ENCODE data around the gene HACE1. TPM values are rescaled to one million over a fixed set of nuclear protein-coding genes. Genes with fewer than 3 reads are reported as not detected.

HACE1 gene
- total and polyA plus RNA-seq, 7 donors: 3.0 to 28.1 (median 17.4) TPM

DNA sequence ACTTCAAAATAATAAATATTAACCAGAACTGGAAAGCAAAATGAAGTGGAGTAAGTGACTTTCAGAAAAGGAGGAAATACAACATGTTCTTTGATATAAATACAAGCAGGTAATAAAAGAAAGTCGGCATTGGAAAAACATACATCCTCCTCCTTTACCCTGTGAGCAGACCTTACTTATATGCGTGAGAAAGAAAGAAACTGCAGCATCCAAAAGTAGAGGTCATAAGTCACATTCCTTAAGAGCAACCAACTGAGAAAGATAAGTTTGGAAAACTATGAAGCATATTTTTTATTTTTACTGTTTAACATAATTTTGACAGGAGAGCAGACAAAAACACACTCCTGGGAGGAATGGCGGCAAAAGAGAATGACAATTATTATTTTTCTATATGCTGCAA, 155.5 kb downstream of the HACE1 start:
- no peaks in the 10 kb centered on the region for H3K36me3 ChIP-seq
- no peaks in the 10 kb centered on the region for H3K9me3 ChIP-seq
- H3K27ac ChIP-seq: no peak overlapping the region
- H3K4me3 ChIP-seq: no peak overlapping the region
- intact Hi-C loops (cut with DNase I): no loop called here
- no peaks in the 10 kb centered on the region for H3K4me1 ChIP-seq
- H3K27me3 ChIP-seq: no peaks in the 10 kb centered on the region
- TF ChIP-seq POLR2A (IDR thresholded peaks at IDR 0.05) (no peak), EP300 (IDR thresholded peaks at IDR 0.05) (no peak), POLR2AphosphoS5 (IDR thresholded peaks at IDR 0.05) (no peak)
- TF ChIP-seq, protein P1, sequence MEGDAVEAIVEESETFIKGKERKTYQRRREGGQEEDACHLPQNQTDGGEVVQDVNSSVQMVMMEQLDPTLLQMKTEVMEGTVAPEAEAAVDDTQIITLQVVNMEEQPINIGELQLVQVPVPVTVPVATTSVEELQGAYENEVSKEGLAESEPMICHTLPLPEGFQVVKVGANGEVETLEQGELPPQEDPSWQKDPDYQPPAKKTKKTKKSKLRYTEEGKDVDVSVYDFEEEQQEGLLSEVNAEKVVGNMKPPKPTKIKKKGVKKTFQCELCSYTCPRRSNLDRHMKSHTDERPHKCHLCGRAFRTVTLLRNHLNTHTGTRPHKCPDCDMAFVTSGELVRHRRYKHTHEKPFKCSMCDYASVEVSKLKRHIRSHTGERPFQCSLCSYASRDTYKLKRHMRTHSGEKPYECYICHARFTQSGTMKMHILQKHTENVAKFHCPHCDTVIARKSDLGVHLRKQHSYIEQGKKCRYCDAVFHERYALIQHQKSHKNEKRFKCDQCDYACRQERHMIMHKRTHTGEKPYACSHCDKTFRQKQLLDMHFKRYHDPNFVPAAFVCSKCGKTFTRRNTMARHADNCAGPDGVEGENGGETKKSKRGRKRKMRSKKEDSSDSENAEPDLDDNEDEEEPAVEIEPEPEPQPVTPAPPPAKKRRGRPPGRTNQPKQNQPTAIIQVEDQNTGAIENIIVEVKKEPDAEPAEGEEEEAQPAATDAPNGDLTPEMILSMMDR (IDR thresholded peaks at IDR 0.05): no peak
- 58 to 66% methylated on average over 3 of the region's 3 CpGs for WGBS, 2 donors
- no peak for DNase-seq

DNA sequence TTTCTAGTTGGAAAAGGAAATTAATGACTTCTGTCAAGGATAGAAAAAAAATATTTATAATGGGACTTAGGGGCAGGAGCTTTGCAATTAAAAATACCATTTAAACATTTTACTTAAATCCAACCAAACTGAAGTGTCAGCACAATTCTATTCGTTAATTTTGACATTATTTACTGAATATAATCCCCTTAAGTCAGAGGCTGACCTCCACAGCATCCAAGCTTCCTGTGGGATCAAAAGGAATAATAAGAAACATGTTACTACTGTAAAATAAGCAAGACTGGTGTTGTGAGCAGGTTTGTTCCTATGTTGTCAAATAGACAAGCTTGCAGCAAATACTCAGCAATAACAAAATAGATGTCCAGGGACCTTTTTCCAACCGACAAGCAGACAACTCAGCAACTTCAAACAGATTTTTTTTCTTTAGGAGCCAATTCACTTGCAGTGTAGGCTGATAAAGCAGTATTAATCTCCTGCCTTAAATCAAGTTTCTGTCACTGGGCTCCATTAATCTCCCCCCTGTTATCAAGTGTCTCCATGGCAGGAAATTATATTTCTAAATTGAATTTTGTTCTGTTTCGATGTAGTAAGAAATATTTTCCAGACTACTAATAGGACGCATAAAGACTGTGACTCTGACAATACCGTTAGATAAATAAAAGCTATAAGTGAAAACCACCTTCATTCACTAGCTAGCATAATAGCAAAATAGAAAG, 157.4 kb downstream of the HACE1 start:
- intact Hi-C loops (cut with DNase I): no loop called here
- Histone ChIP-seq H3K27ac (no peak overlapping the region), H3K27me3 (no peaks in the 10 kb centered on the region), H3K36me3 (no peaks in the 10 kb centered on the region), H3K9me3 (no peaks in the 10 kb centered on the region), H3K4me3 (no peak overlapping the region), H3K4me1 (no peaks in the 10 kb centered on the region)
- 69 to 85% methylated on average over 5 of the region's 5 CpGs for WGBS, 2 donors
- no peak for DNase-seq
- TF ChIP-seq EP300 (IDR thresholded peaks at IDR 0.05) (no peak), POLR2A (IDR thresholded peaks at IDR 0.05) (no peak), POLR2AphosphoS5 (IDR thresholded peaks at IDR 0.05) (no peak)
- TF ChIP-seq, protein P1 (IDR thresholded peaks at IDR 0.05): no peak

DNA sequence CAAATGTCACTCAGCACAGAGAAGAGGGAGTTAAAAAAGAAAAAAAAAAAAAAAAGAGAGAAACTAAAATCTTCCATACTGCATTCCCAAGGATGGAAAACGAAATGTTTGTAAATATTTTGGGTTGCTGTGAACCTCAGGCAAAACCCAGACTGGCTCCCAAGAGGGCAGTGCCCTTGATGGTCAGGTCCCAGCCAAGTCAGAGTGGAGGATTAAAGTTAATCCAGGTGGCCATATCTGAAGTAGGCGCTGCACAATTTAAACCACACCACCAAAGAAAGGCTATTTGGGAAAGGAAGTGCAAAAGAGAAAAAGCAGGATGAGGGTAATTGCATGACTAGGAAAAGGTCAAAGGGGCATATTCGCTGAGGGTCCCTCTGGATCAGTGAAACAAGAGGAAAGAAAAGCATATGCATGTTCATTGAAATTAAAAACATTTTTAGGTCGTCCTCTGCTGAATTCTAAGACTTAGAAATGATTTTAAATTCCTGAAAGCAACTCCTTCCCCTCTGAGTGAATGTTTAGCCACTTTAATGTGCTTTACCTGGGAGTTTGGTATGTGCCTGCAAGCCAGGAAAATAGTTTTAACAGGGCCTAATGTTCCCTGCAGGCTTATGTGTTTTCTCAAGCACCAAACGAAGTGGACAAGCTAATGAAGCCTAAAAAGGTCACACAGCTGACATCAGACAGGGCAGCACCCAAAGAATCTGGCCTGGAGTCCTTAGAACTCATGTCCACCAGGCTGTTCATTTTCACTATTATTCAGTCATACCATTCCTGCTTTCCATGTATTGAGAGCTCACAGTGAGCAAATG, 159.1 kb downstream of the HACE1 start:
- Histone ChIP-seq H3K4me3 (no peak overlapping the region), H3K27me3 (no peaks in the 10 kb centered on the region), H3K4me1 (no peaks in the 10 kb centered on the region), H3K27ac (no peak overlapping the region), H3K9me3 (no peaks in the 10 kb centered on the region), H3K36me3 (no peaks in the 10 kb centered on the region)
- no peak for DNase-seq
- TF ChIP-seq POLR2AphosphoS5 (IDR thresholded peaks at IDR 0.05) (no peak), POLR2A (IDR thresholded peaks at IDR 0.05) (no peak), EP300 (IDR thresholded peaks at IDR 0.05) (no peak)
- TF ChIP-seq, protein P1 (IDR thresholded peaks at IDR 0.05): no peak
- WGBS, 2 donors: 74 to 75% methylated on average over 5 of the region's 5 CpGs
- intact Hi-C loops (cut with DNase I): no loop called here

DNA sequence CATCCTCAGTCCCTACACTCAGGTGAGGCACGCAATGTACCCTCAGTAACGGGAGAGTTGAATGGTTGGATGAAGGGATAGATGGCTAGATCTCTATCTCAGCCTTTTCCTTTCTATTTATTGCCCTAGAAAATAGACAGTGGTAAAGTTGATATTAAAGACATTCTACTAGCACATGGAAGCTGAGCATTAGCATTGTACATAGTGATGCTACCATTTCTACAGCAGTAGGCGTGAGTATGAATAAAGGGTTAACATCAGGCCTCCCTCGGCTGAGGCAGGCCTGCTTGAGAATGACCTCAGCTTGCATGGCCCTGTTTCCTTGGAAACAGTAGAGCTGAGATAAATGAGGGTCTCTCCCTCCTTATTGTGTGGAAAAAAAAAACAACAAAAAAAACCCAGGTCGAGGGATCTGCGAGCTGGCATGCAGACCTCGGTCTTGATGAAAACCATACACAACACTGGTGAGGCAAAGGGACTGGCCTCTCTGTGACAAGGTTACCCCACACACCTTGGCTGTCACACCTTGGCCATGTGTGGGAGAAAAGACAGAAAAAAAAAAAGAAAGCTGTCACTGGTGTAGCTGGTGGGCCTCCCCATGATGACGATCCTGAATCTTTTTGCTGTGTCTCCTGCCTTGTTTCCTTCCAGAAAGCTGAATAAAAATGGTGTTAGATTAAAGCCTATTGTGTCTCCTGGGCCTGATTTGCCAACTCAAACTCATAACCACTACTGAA, 160.0 kb downstream of the HACE1 start:
- TF ChIP-seq POLR2AphosphoS5 (IDR thresholded peaks at IDR 0.05): no peak
- no peak for TF ChIP-seq EP300 (IDR thresholded peaks at IDR 0.05)
- TF ChIP-seq POLR2A (IDR thresholded peaks at IDR 0.05): no peak
- TF ChIP-seq, protein P1 (IDR thresholded peaks at IDR 0.05): no peak

More for the DNA sequence above, 160.0 kb downstream of the HACE1 start:
- no peaks in the 10 kb centered on the region for H3K27me3 ChIP-seq
- H3K27ac ChIP-seq: no peak overlapping the region
- DNase-seq: no peak
- 85 to 90% methylated on average over 8 of the region's 8 CpGs for WGBS, 2 donors
- no peaks in the 10 kb centered on the region for H3K36me3 ChIP-seq
- H3K9me3 ChIP-seq: no peaks in the 10 kb centered on the region
- no peak overlapping the region for H3K4me3 ChIP-seq
- no peaks in the 10 kb centered on the region for H3K4me1 ChIP-seq
- intact Hi-C loops (cut with DNase I): no loop called here

Measured in sigmoid colon (tissue), 7 donors.